Measurements from ENCODE around the gene CSF1R. TPM values are rescaled to one million over a fixed set of nuclear protein-coding genes. Genes with fewer than 3 reads are reported as not detected.
A peak's percentile ranks its signal among the peaks of the same experiment; 100 is the strongest.

Gene CSF1R
- total RNA-seq, 1 experiment from 2014 or later = 0.26 TPM

- 0 out of 2 replicates have a peak, but pooled peaks cover 3% of the 10 kb centered on the region for H3K9me3 ChIP-seq
- H3K4me3 ChIP-seq = no peak overlapping the region
- no peak for DNase-seq
- H3K27me3 ChIP-seq = no peaks in the 10 kb centered on the region
- no peaks in the 10 kb centered on the region for H3K36me3 ChIP-seq
Measured at GRCh38 chr5:150068071-150068470, 18.3 kb downstream of the CSF1R start.

- Histone ChIP-seq H3K9me3 (no peaks in the 10 kb centered on the region), H3K36me3 (no peaks in the 10 kb centered on the region), H3K27me3 (no peaks in the 10 kb centered on the region), H3K4me3 (no peak overlapping the region)
- no peak for DNase-seq
Measured at GRCh38 chr5:150067405-150067960, 18.9 kb downstream of the CSF1R start.

DNA sequence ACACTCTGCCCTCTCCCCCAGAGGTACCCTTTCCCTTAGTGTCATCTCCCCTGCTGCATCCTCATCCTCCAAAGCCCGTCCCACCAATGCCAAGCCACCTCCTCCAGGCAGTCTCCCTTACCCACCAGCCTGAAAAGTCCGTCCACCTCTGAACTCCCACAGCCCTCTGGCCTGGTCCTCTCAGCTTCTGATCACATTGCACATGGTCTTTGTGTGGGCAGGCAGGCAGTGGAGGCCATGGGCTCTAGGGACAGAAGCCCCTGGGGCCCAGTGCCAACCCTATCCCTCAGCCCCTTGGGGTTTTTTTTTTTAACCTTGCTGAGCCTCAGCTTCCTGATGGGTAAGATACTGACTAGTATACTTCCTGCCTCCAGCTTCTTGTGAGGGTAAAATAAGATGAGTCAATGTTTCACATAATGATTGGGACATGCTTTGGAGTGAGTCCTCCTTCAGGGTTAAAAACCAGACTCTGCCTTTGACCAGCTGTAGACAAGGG lies 19.4 kb downstream of the CSF1R start:
- DNase-seq = no peak
- Histone ChIP-seq H3K9me3 (no peaks in the 10 kb centered on the region), H3K27me3 (no peaks in the 10 kb centered on the region), H3K4me3 (no peak overlapping the region), H3K36me3 (no peaks in the 10 kb centered on the region)

DNA sequence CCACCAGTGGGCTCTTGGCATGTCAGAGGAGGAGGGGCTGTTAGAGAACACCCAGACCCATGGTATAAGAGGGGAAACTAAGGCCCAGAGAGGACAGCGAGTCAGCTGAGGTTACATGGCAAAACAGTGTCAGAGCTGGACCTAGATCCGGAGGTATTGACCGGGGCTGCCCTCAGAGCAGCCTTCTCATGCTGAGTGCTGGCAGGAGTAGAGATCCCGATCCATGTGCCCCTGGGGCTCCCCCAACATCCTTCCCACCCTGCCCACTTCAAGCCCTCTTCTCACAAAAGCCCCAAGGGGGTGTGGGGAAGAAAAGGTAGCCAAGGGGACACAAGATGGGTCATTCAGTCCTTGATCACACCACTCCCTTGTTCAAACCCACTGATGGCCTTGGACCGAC lies 19.9 kb downstream of the CSF1R start:
- no peak for DNase-seq

DNA sequence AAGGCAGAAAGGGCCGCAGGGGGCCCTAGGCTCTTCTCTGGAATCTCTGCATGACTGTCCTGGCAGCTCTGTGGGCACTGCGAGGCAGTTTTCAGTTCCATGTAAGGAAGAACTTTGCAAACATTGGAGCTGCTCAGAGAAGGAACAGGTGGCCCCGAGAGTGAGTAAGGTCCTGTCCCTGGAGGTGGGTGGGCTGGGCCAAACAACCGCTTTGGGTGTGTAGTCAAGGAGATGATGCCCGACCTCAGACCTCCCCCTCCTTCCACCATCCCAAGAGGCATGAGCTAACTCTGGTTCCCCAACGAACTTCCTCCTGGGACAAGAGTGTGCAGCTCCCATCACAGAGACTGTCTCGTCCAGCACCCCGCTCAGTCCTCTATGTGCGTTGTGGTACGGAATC lies 20.5 kb downstream of the CSF1R start:
- Histone ChIP-seq H3K36me3 (no peaks in the 10 kb centered on the region), H3K4me3 (no peak overlapping the region), H3K9me3 (no peaks in the 10 kb centered on the region), H3K27me3 (no peaks in the 10 kb centered on the region)
- DNase-seq = no peak

More for the DNA sequence above, 19.9 kb downstream of the CSF1R start:
- Histone ChIP-seq H3K4me3 (no peak overlapping the region), H3K36me3 (no peaks in the 10 kb centered on the region), H3K9me3 (no peaks in the 10 kb centered on the region), H3K27me3 (no peaks in the 10 kb centered on the region)

DNA sequence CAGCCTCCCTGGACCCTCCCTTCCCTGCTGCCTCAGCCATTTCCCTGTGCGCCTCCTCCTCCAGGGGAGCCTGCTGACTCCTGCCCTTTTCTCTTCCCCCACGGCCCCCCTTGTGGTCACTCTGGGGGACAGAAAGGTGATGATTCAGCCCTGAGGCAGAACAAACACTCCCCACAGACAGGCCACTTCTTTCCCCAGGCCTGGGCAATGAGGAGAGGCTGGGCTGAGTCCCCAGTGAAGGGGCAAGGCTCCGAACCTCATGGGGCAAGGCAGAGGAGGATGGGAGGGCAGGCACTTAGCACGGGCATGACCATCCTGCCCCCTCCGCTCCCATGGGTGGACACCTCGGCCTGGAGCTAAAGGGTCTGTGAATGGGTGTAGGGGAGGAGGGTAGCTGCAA lies 21.0 kb downstream of the CSF1R start:
- DNase-seq = no peak
- H3K9me3 ChIP-seq = no peaks in the 10 kb centered on the region
- no peaks in the 10 kb centered on the region for H3K36me3 ChIP-seq
- H3K27me3 ChIP-seq = no peaks in the 10 kb centered on the region
- H3K4me3 ChIP-seq = no peak overlapping the region

DNA sequence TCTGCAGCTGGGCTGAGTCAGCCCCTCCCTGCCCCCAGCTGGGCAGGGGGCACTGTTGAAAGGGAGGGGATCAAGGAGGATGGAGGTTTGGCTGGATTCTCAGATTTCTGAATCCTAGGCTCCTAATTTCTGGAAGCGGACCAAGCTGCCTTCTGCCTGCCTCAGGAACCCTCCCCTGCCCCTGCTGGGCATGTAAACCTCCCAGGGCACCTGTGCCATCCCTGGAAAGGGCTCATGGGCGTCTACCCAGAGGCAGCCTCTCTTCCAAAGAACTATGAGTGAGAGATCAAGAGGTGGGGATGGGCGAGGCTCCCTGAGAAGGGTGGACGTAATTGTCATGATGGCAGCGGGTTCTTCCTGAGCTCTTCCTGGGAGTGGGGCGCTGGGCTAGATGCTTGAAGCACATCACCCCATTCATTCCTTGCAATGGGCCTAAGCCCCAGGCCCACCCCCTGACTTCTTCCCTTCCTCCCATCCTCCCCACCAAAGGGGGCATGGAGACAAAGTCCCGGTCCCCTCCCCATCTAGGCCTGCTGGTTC lies 21.6 kb downstream of the CSF1R start:
- no peak overlapping the region for H3K4me3 ChIP-seq
- no peaks in the 10 kb centered on the region for H3K27me3 ChIP-seq
- no peak for DNase-seq
- no peaks in the 10 kb centered on the region for H3K36me3 ChIP-seq
- no peaks in the 10 kb centered on the region for H3K9me3 ChIP-seq

DNA sequence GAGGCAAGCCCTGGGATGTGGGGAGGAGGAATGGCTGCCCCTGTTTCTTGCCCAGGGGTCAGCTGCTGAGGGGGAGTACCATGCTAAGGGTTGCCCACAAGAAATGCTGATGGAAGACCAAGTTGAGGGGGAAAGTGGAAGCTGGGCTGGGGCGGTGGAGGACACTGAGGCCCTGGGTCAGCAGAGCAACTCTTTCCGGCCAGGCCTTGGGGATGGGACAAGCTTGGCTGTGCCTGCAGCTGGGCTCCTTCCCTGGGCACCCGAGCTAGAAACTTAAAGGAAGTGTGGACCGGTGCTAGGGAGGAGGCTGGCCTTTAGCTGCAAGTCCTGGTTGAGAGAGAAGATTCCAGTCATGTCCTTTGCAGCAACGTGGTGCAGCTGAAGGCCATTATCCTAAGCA lies 22.7 kb downstream of the CSF1R start:
- Histone ChIP-seq H3K27me3 (no peaks in the 10 kb centered on the region), H3K36me3 (no peaks in the 10 kb centered on the region), H3K4me3 (no peak overlapping the region), H3K9me3 (no peaks in the 10 kb centered on the region)
- no peak for DNase-seq

GRCh38 chr5:150062216-150062922 lies 24.0 kb downstream of the CSF1R start:
- H3K36me3 ChIP-seq = no peaks in the 10 kb centered on the region
- H3K9me3 ChIP-seq = no peaks in the 10 kb centered on the region
- H3K27me3 ChIP-seq = no peaks in the 10 kb centered on the region
- no peak for DNase-seq
- no peak overlapping the region for H3K4me3 ChIP-seq

- no peaks in the 10 kb centered on the region for H3K9me3 ChIP-seq
- peaks cover under 1% of the 10 kb centered on the region; the same call in 1 of the 2 replicates for H3K36me3 ChIP-seq
- no peaks in the 10 kb centered on the region for H3K27me3 ChIP-seq
- no peak overlapping the region for H3K4me3 ChIP-seq
- DNase-seq = no peak
Measured at GRCh38 chr5:150061538-150061995, 24.8 kb downstream of the CSF1R start.

- no peak for DNase-seq
- Histone ChIP-seq H3K4me3 (no peak overlapping the region), H3K36me3 (peaks cover 6% of the 10 kb centered on the region), H3K27me3 (no peaks in the 10 kb centered on the region), H3K9me3 (no peaks in the 10 kb centered on the region)
Measured at GRCh38 chr5:150060471-150060870, 25.9 kb downstream of the CSF1R start.

- DNase-seq = no peak
- Histone ChIP-seq H3K4me3 (no peak overlapping the region), H3K9me3 (no peaks in the 10 kb centered on the region), H3K27me3 (no peaks in the 10 kb centered on the region), H3K36me3 (peaks cover 13% of the 10 kb centered on the region)
Measured at GRCh38 chr5:150059623-150060022, 26.7 kb downstream of the CSF1R start.

DNA sequence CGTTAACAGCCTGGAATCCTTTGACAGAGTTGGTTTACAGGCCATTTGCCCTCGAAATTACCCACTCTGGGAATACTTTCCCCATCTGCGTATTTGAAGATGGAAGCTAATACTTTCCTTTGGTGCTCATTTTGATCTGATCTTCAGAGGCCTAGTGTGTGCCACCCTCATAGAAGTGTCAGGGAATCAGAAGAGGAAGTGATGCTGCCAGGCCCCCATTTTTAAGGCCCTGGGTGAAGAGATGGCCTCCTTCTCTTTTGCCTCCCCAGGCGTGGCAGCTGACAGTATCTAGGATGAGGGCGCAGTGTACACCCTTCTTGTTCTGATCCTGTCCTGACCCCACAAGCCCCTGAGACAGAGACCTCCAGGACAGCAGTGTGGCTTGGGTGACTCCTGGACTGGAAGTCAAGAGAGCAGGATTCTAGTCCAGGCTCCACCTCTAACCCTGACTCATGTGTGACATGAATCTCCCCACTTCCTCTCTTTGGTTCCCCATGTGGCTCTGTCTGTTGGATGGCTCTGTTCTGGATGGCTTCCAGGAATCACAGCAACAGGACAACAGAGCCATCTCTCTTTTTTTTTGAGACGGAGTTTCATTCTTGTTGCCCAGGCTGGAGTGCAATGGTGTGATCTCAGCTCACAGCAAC lies 27.8 kb downstream of the CSF1R start:
- H3K4me3 ChIP-seq = no peak overlapping the region
- peak; percentile 71 for DNase-seq

GRCh38 chr5:150057996-150058395 lies 28.4 kb downstream of the CSF1R start:
- DNase-seq = no peak
- H3K36me3 ChIP-seq = peaks cover 29% of the 10 kb centered on the region
- no peaks in the 10 kb centered on the region for H3K27me3 ChIP-seq
- no peak overlapping the region for H3K4me3 ChIP-seq
- H3K9me3 ChIP-seq = no peaks in the 10 kb centered on the region

More for the DNA sequence above, 27.8 kb downstream of the CSF1R start:
- Histone ChIP-seq H3K9me3 (no peaks in the 10 kb centered on the region), H3K27me3 (no peaks in the 10 kb centered on the region), H3K36me3 (peaks cover 23% of the 10 kb centered on the region)

- H3K27me3 ChIP-seq = no peaks in the 10 kb centered on the region
- peaks cover 34% of the 10 kb centered on the region for H3K36me3 ChIP-seq
- no peak overlapping the region for H3K4me3 ChIP-seq
- no peak for DNase-seq
- H3K9me3 ChIP-seq = no peaks in the 10 kb centered on the region
Measured at GRCh38 chr5:150057511-150057910, 28.8 kb downstream of the CSF1R start.

GRCh38 chr5:150057052-150057451 lies 29.3 kb downstream of the CSF1R start:
- Histone ChIP-seq H3K9me3 (no peaks in the 10 kb centered on the region), H3K27me3 (no peaks in the 10 kb centered on the region), H3K4me3 (no peak overlapping the region), H3K36me3 (peaks cover 39% of the 10 kb centered on the region)
- no peak for DNase-seq

GRCh38 chr5:150056075-150056443 lies 30.3 kb downstream of the CSF1R start:
- no peaks in the 10 kb centered on the region for H3K9me3 ChIP-seq
- peaks cover 49% of the 10 kb centered on the region for H3K36me3 ChIP-seq
- H3K4me3 ChIP-seq = no peak overlapping the region
- no peak for DNase-seq
- H3K27me3 ChIP-seq = no peaks in the 10 kb centered on the region
